Activated T-cell treated with anti-CD3 and anti-CD28 coated beads, Interleukin-2, amount 50 U/mL, for 1 hour (primary cell): ENCODE measurements around the gene HAUS7.
"Not testable (repeated sequence)": the region's sequence is repeated elsewhere in the genome, so short reads cannot be mapped to it uniquely, and the experiment has no call there.

Experiments
- DNase-seq: peaks from one replicate; pipeline ENCODE4 v3.0.0-alpha.2; 2020

HAUS7 gene

GRCh38 chrX:153406011-153406410 is 64.4 kb downstream of the HAUS7 start:
- no peak for DNase-seq

DNA sequence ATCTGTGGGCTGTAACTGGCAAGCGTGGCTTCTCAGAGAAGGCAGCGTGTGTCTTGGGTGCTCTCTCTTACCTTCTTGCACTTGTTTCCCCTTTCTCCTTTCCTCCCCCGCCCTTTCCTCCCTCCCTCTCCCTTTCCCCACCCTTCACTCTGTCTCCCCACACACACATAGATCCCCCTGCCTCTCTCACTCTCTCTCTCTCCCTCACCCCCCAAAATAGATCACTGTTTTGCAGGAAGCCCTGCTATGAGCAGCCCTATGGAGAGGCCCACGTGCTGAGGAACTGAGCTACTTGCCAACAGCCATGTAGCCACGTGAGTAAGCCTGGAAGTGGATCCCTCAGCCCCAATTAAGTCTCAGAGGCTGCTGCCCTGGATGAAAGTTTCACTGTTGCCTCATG is 65.0 kb downstream of the HAUS7 start:
- no peak for DNase-seq

- DNase-seq = not testable (repeated sequence)
Observed at GRCh38 chrX:153404333-153404732, 66.0 kb downstream of the HAUS7 start.

DNA sequence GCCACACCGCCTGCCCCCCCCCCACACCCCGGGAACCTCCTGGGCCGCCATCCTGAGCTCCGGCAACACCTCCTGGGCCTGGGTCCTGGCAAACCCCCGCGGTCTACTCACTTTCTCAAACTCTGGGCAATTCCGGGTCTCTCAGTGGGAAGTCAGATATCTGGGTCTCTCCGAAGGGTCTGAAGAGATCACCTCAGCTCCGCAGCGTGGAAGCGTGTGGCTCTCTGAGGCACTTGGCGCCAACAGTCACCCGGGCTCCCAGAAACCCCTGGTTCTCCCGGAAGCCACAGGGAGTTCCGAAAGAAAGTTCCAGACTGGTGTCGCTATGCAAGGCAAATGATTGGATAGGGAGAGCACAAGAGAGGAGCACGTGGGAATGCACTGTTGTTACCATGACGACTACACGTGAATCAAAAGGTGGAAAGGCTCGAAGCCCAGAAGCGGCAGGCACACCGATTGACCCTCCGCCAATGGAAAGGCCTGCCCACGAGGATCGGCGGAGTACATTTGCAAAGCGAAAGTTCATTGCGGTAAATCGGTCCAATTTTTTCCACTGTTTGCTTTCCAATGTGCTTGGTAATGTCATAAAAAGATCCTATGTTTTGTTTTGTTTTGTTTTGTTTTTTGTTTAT is 69.1 kb downstream of the HAUS7 start, which contains the start of gene PNMA6E:
Gene PNMA6E, minus strand, starts transcription at position 218 of the 632 bp plus-strand sequence. CDS start 2,501 bp downstream, outside the sequence.
- DNase-seq = no peak

DNA sequence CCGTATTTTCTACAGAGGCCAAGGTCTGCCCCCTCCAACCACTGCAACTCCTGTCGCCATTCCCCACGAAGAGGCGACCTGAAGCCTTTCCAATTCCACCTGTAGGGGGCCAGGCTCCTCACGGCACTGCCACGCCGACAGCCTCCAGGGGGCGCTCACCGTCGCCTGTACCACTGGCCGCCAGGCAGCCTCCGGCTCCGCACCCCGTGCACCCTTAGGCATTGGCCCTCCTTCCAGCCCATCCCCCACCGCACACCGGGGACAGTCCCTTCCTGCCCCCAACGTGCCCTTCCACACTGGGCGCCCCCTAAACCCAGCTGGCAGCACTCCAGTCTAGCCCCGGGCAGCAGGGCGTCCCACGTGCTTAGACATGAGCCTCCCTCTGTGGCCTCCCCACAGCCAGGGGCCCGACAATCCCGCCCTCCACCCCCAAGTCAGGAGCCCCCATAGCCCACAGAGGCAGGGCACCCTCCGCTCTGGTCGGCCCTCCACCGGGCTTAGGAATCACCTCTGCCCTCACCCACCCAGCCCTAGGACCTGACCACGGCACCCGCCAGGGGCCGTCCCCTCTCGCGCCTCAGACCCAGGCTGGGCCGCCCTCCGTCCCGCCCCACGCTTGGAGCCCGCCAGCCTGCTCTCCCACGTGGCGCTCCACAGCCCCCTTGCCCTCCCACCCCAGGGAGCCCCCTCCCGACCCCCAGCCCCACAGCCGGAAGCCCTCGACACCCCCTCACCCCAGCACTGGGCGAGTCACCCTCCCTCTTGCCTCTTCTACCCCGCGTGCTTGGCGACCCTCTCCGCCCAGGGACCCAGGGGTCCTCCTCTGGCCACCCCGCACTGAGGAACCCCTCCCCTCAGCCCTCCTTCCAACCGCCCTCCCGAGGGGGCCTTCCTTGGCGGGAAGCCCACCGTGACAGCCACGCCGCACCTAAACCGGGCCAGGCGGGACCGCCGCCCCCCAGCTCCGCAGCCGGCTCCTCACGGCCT is 69.9 kb downstream of the HAUS7 start:
- DNase-seq = peak; percentile 59

DNA sequence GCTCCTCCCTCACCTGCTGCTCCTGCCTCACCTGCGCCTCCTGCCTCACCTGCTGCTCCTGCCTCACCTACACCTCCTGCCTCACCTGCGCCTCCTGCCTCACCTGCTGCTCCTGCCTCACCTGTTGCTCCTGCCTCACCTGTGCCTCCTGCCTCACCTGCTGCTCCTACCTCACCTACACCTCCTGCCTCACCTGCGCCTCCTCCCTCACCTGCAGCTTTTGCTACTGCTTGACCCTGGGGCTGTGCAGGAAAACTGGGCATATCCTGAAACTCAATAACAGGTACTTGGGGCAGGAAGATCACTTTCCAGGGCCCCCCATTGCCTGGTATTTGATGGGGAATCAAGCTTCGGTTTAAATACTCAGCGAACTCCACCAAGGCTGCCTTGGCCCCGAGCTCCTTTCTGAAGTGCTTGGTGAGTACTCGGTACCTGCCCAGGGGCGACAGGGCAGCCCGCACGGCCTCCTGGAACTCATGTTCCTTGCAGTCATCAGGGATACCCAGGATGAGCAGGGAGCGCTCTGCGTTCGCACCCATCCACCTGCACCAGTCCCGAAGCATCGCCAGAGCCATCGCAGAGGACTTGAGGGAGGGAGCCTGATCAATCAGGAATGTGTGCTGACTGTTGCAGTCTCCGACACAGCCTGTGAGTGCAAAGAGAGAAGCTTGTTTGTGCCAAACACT is 72.0 kb downstream of the HAUS7 start:
- DNase-seq = no peak
